Embryonic facial prominence (tissue), 1 donor: ENCODE results near the gene PER2.

Source experiments
- DNase-seq: peaks from one replicate; pipeline ENCODE4 v3.0.0-alpha.2; 2016; ENCODE audit errors: extremely low spot score

The PER2 gene

DNA sequence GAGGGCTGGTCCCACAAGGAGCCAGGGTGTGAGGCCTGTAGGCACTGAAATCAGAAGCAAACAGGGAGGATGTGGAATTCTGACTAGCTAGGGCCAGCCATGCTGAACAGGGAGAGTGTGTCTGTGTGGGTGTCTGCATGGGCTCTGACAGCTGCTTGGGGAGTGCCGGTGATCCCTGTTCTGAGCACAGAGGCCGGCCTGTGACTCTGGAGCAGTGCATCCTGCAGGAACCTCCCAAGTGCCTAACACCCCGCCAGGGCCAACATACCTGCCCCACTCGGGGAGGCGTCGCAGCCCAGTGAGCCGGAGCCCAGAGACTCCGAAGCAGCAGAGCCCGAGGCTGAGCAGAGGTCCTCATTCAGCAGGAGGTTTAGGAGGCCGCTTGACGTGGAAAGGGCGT, 37.1 kb downstream of the PER2 start:
- no peak for DNase-seq

DNA sequence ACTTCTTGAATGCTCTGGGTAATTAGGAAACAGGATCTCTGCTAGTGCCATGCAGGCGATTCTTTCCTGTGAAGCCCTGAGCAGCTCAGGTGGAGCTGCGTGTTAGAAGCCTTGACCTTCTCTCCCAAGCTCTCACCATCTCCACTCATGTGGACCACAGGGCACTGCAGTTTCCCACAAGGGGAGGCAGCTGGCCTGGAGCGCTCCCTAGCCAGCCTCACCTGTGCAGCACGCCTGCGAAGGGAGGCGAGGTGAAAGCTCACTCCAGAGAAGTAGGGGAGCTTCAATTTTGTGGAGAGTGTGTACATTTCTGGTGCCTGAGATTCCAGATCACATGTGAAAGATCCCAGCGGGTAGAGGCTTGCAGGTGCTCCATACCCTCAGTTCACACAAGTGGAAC, 37.5 kb downstream of the PER2 start:
- no peak for DNase-seq

DNA sequence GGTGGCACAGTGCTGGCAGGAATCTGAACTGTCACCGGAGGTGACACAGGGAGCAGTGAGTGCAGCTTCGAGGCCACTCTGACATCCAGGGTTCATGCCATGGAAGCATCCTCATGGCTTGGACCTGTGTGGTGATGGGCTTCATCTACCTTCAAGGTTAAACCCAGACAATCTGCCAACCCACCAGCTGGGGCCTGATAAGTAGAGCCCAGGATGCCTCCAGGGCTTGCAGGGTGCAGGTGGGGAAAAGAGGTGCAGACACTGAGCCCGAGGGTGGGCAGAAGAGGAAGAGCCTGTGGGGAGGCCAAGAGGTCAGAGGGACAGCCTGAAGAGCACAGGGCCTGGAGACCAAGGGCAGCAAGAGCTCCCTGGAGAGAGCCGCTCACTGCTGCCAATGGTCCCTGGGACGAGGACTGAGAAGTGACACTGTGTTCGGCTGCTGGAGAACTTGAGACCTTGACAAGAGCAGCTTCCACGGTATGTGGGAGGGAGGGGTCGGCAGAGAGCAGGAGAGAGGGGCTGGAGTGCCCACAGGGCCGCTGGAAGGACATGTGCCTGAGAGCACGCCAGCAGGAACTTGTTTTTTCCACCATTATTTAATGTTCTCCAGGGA, 40.5 kb downstream of the PER2 start:
- no peak for DNase-seq

DNA sequence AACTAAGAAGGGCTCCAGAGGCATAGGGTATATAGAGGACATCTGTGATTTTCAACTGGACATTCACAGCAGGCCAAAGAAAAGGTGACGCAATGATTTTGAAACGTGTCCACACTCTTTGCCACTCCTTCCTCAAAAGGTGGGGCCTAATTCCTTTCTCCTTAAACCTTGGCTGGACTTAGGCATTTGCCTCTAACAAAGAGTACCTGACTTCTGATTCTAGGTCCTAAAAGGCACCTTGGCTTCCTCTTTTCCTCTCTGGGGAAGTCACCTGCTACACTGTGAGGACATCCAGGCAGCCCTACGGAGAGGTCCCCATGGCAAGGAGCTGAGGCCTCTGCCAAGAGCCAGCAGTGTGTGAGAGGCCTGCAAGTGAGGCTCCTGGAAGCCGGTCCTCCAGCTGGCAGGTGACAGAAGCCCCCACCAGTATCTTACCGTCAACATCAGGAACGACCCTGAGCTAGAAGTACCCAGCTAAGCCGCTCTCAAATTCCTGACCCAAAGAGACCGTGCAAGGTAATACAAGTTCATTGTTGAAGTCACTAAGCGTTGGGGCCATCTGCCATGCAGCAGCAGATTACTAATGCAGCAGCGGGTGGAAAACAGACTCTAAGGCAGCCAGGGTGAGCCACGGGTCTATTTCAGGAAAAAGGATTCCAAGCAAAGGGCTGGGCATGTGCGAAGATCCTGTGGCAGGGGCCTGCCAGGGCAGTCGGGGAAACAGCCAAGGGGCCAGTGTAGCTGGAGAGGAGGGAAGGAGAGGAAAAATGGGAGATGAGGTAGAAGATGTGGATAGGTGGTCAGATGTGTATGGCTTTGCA, 41.2 kb downstream of the PER2 start:
- no peak for DNase-seq

DNA sequence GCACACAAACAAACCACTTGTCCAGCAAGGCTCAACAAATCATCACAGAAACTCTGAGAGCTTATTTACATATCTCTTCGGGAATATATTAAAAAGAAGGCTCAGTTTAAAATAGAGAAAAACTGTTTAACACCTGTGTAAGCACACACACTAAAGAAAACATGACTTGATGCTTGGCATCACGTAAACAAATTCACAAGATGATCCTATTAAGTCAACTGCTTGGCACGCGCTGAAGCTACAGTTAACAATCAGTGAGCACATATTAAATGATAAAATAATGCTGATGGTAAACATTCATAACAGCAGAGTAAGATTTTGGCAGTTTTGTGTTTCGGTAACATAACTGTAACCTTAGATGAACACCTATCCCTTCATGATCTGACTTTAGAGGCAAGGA, 44.3 kb downstream of the PER2 start:
- no peak for DNase-seq

DNA sequence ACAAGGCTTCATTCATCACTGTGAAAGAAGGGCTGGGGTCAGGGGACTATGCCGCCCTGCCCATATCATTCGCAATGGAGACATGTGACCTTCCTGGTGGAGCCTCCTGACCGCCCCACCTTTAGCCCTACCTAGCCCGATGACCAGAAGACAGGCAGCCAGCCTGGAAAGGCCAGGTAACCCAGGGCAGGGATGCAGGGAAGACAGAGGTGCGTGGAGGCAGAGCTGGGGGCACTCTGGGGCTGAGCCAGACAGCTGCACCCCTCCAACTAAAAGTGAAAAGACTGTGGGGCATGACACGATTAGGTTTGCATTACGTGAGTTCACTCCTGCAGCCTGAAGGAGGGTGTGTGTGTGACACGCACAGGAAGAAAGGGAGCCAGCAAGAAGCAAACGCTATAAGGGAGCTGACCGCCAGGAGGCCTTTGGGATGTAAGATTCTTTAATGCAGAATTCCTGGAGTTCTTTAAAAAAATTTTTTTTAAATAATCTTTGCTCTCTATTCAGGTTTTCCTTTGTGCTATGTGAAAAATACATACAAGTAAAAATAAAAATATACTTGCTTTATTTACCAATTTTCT, 44.8 kb downstream of the PER2 start:
- DNase-seq, result no peak

DNA sequence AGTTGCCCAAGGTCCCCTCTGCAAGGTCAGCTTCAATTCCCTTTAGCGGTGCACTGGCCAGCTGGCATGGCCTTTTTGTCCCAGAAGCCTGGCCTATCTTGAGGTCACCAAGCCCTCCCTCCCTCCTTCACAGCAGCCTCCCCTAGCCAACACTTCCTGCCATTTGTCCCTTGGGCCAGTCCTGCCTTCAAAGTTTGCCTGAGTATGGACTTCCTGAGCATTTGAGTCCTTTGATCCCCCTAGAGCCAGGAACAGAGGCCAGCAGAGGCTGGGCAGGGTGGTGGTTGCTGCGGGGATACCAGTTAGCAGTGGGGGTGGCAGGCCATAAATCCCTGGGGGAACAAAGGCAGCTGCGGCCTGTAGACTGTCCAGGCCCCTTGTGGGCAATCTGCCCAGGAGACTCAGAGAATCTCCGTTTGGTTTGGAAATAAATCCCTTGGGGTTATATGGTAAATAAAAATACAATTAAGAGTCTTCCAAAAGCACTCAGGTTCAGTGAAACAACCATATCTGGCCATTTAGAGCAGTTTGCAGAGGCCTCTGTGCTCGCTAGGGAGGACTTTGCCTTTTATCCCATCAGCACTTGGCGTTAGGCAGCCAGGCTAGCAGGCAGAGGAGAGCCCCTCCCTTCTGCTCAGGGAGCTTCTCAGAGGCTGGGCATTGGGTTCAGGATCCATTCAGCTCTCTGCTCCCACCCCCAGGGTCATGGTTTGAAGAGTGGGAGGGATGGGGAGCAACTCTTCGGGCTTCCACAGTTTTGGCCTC, 45.5 kb downstream of the PER2 start:
- DNase-seq, result no peak

DNA sequence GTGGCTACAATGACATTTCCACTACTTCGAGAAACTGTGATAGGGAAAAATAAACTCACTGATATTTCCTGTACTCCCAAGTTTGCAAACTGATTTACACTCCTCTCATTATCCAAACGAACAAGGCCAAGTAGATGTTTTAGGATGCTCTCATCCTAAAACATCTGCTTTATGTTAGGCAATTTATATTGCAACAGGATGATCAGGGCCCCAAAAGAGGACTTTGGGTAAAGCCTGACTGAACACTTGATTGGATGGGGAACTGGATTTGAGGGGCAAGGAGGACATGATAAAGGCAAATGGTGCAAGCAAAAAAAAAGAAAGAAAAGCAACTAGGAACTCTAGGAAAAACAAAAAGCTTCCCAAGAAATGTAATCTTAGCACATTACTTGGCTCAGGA, 46.4 kb downstream of the PER2 start:
- DNase-seq, result no peak

DNA sequence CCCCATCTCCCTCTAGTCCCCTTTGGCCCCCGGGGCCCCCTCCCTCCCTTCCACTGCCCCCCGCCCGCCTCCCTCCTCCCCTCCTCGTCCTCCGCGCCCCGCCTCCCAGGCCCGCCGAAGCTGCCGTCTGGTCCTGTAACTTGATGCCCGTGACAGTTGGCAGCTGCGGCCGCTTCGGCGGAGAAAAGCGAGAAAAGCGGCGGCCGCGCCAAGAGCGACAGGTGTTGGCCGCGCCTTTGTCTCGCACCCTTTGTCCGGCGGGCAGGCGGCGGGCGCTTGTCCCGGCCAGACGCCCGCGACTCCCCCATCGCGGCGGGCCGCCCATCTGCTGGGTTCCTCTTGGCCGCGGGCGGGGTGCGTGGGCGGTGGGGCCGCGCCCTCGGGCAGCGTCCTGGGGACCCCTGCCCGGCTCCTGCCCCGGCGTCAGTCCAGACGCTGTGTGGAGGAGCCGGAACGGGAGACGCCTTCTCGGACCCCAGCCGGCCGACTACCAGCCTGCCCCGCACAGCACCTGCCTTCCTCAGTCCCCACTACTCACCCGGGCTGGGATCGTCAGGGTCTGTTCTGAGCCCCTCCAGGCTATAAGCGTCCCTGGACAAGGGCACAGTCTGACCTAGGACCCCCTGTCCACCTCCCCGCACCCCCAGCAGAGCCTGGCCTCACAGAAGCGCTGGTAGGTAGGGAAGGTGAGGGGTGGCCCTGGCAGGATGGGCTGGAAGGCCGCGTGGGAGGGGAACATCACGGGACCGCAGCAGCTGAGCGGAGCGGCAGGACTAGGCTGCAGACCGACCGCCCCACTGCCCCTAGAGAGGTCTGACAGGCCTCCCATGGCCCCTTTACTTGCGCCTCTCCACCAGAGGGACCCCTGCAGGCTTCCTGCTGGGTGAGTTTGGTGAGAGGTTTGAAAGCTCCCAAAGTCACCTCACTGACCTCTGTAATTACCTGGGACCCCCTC, 47.4 kb downstream of the PER2 start:
- no peak for DNase-seq

DNA sequence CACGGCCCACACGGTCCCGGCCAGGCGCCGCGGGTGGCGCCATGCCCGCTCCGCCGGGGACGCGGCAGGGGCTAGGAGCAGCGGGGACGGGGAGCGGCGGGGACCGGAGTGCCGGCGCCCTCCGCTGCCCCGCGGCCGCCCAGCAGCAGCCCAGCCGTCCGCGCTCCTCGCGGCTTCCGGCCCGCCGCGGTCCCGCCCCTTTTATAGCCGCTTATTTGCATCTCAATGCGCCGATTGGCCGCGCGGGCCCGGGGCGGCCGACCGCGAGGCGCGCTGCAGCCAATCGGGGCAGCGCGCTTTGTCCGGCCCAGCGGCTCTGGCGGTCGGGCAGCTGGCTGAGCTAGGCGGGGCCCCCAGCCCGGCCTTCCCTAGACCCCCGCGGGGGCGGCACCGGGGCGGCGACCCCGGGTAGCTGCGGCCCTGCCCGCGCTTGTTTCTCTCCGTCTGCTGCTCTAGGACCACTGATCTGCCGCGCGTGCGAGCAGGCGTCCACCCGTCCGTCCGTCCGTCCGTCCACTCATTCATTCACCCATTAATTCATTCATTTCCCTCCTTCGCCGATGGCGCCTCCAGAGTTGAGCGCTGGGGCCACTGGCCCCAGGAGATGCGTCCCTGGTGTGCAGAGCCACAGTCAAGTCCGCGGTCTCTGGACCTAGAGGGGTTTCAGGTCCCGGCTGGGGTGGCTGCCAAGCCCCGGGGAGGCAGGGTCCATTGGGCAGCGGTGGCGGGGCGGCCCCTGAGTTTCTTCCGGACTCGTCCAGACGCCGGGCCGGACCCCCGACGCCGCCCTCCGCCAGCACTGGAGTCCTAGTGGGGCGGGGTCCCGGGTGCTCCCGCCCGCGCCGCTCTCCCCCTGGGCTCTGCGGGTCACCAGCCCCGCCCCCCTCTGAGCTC, 48.3 kb downstream of the PER2 start, which contains the start of gene HES6:
Gene HES6 (minus strand): TSS at position 176 of the 894 bp plus-strand sequence. CDS start 133 bp downstream, at position 43.
- peak; percentile 42 for DNase-seq

DNA sequence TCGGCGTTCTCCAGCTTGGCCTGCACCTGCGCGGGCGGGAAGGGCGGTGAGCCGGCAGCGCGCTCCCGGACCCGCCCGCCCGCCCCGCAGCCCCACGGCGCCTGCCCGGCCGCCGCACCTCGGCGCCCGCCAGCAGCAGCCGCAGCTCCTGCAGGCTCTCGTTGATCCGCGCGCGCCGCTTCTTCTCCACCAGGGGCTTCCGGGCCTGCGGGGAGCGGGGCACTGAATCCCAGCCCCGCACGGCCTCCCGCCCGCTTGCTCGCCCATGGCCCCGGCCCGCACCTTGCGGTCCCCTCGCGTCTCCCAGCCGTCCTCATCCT, 48.9 kb downstream of the PER2 start:
- DNase-seq, result no peak

DNA sequence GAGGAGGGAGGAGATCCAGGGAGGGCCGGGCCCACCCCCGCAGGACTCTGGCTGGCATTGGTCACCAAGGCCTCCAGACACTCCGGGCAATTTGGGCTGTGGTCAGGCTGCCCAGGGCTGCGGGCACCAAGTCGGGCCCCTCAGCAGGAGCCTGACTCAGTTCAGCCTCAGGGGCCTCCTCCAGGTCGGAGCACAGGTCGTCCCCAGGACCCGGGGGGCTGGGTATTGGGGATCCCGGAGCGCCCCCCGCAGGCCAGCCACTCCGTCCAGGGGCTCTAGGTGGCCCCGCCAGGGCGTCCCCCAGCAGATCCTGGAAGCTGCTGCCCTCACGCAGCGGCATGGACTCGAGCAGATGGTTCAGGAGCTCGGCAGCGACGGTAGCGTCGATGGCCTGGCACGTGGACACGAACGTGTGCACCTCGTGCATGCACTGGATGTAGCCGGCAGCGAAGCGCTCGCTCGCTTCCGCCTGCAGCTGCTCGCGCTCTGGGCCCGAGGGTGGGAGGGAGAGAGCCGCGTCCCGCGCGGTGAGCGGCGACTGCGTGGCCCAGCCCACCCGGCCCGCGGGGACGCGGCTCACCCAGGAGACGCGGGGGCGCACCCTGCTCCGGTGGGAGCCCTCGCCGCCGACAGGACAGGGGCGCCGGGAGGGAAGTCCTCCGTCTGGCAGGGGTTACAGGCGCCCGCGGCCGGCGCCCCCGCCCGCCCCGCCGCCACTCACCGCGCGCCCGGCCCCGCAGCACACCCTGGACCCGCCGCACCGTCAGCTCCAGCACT, 49.5 kb downstream of the PER2 start:
- DNase-seq, result no peak

DNA sequence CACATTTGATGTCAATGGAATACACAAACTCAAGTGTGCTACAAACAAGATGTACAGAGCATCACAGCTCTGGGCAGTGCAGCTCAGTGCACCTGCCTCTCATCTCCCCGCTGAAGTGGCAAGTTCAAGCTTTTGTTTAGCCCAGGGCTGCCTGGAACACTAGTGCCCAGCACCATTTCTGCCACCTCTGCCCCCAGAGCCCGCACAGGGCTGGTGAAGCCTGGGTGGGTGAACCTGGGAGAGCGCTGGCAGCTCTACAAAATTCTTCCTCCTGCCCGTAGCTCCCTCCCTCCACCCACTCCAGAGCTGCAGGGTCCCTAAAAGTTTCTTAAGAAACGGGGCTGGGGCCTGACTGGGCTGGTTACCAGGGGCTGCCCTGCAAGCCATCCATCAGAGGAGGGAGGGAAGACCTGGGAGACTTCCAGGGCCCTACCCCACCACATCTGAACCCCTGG, 50.1 kb downstream of the PER2 start:
- DNase-seq, result no peak

DNA sequence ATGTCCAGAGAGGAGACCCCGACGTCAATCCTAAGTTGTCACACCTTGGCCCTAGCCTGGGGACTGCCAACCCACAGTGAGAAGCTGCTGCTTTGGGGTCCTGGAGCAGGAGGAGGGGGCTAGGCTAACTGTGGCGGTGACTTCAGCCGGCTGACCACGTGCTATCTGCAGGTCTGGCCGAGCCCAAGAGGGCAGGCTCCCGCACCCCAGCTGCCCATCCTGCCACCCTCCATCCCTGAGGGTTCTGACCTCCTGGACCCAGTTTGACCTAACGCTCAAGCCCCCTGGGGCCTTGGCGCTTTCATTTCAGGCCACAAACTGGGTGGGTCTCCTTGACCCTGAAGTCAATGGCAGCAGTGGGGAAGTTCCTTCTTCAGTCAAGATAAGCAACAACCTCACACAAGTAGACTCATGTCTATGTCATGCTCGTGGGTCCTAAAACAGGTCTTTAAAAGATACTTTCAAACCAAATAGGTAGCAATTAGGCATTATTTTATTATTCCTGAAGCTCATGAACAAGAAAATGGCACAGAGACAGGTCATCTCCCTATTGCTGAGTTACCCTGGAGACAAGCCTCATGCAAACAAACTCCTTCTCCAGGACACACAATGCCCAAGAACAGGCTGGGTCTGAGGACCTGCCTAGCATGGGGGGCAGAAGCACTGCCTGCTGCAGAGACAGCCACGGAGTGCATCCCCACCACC, 50.8 kb downstream of the PER2 start:
- no peak for DNase-seq

DNA sequence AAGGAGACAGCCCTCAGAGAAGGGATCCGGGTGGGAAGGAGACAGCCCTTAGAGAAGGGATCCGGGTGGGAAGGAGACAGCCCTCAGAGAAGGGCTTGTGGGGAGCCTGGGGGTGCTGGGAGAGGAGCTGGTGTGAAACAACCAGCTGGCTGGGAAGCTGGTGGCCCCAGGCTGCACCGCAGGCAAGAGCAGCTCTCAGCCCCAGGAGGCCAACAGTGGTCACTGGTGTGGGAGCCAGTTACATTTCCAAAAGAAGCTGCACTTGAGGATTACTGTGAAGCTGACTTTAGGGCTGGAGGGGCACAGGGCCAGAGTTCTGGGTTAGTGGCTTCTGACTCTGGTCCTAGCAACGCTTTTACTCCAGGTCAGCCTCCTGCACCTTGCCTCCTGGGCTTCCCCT, 51.8 kb downstream of the PER2 start:
- DNase-seq, result no peak

DNA sequence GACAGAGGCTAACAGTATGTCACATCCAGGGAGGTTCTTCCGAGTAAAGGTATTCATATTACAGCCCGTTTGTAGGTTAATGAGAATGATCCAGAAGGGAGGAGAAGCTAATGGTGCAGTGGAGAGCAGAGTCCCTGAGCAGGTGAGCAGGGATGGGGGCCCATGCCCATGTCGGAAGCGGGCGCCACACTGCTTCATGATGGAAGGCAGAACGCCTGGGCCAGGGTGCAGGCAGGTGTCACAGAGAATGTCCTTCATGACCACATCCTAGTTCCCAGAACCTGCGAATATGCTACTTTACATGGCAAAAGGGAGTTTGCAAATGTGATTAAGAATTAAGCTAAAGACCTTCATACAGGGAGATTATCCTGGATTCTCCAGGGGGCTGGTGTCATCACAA, 52.6 kb downstream of the PER2 start:
- DNase-seq, result no peak

DNA sequence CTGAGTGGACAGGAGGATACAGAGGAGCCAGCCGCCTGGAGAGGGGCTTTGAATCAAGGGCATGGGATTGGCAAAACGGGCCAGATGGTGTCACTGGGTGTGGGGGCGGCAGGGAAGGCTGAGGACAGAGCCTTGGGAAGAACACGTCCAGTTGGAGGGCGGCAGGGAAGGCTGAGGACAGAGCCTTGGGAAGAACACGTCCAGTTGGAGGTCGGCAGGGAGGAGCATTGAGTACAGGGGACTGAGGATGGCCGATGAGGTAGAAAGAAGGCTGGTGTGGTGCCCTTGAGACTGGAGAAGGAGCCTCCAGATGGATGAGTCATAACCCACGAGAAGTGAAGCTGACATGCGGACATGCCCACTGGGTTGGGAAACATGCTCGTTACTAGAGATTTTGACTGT, 53.1 kb downstream of the PER2 start:
- no peak for DNase-seq

DNA sequence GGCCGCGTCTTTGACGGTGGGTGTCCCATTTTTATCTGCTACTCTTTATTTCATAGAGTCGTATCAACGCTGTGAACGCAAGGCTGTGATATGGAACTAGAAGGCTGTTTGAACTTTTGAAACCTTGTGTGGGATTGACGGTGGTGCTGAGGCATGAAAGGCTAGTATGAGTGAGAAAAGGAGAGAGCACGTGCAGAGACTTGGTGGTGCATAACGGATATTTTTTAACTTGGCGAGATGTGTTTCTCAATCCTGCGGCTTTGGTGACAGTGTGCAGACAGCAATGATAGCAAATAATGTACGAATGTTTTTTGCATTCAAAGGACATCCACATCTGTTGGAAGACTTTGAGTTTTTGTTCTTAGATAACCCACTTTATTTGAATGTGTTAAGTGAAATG, 54.8 kb downstream of the PER2 start:
- no peak for DNase-seq

DNA sequence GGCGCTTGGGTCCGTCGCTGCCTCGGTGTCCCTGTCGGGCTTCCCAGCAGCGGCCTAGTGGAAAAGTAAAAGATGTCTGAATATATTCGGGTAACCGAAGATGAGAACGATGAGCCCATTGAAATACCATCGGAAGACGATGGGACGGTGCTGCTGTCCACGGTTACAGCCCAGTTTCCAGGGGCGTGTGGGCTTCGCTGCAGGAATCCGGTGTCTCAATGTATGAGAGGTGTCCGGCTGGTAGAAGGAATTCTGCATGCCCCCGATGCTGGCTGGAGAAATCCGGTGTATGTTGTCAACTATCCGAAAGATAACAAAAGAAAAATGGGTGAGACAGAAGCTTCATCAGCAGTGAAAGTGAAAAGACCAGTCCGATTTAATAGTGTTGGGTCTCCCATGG, 56.6 kb downstream of the PER2 start:
- DNase-seq, result no peak
